Stomach smooth muscle (tissue), 2 donors: ENCODE results near the gene ZNF8.
"Not testable (repeated sequence)": the region's sequence is repeated elsewhere in the genome, so short reads cannot be mapped to it uniquely, and the experiment has no call there.

Source experiments
- H3K27ac ChIP-seq: one replicate; pipeline ENCODE4 v1.7.0; 2013; ENCODE audit warnings: mild to moderate bottlenecking, low read length, inconsistent platforms
- H3K27me3 ChIP-seq, 2 donors: one replicate each; pipeline ENCODE4 v1.7.0; 2013; ENCODE audit warnings: low read length in 2 of 2; ENCODE audit not compliant: insufficient read depth in 2 of 2, control insufficient read depth in 1 of 2
- H3K36me3 ChIP-seq, 2 donors: one replicate each; pipeline ENCODE4 v1.7.0; 2013; ENCODE audit warnings: low read length in 2 of 2; ENCODE audit not compliant: control insufficient read depth in 2 of 2, insufficient read depth in 2 of 2
- H3K4me1 ChIP-seq: one replicate; pipeline ENCODE4 v1.7.0; 2013; ENCODE audit warnings: low read length; ENCODE audit not compliant: control insufficient read depth, insufficient read depth
- H3K4me3 ChIP-seq, 2 donors: one replicate each; pipeline ENCODE4 v1.7.0; 2013; ENCODE audit warnings: low read length in 2 of 2
- H3K9ac ChIP-seq, 2 donors: one replicate each; pipeline ENCODE4 v1.7.0; 2013; ENCODE audit warnings: low read length in 2 of 2, mild to moderate bottlenecking in 1 of 2
- H3K9me3 ChIP-seq, 2 donors: one replicate each; pipeline ENCODE4 v1.7.0; 2013; ENCODE audit warnings: low read length in 2 of 2; ENCODE audit not compliant: control insufficient read depth in 2 of 2
- donor health status: healthy.
- donor health status: Pancreatic carcinoma.

The ZNF8 gene

DNA sequence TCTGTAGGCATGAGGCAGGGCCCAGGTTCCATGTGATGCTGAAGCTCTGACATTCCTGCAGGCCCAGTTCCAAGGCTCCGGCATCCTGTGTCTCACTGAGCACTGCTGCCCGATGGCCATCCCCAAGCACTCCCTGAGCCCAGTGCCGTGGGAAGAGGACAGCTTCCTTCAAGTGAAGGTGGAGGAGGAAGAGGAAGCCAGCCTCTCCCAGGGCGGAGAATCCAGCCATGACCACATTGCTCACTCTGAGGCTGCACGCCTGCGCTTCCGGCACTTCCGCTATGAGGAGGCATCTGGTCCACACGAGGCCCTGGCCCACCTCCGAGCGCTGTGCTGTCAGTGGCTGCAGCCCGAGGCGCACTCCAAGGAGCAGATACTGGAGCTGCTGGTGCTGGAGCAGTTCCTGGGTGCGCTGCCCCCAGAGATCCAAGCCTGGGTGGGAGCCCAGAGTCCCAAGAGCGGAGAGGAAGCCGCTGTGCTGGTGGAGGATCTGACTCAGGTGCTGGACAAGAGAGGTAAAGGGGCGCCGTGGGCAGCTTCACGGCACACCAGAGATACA is 56.0 kb downstream of the ZNF8 start:
- Histone ChIP-seq H3K9me3 (no peaks in the 10 kb centered on the region), H3K4me1 (no peaks in the 10 kb centered on the region), H3K27ac (no peak overlapping the region), H3K4me3 (no peak overlapping the region), H3K36me3 (peaks cover 15 to 38% of the 10 kb centered on the region in 2 donors), H3K9ac (no peak overlapping the region), H3K27me3 (no peaks in the 10 kb centered on the region)

DNA sequence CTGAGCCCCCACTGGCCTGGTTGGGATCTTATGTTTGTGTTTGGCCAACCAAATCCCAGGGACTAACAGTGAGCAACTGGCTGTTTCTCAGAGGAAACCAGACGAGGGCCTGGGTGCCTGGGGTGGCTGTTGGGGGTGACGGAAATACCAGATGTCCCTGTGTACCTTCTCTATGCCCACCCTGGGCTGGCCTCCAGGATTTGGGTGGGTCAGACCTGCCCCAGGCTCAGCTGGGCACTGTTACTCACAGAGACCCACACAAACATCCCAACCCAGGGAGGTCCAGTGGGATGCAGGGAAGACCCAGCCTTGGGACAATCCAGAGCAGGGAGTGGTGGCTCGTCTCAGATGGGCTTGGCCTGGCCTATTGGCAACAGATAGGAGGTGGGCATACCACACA is 56.9 kb downstream of the ZNF8 start:
- Histone ChIP-seq H3K9me3 (no peaks in the 10 kb centered on the region), H3K4me1 (no peaks in the 10 kb centered on the region), H3K36me3 (peaks cover 15 to 41% of the 10 kb centered on the region in 2 donors)

DNA sequence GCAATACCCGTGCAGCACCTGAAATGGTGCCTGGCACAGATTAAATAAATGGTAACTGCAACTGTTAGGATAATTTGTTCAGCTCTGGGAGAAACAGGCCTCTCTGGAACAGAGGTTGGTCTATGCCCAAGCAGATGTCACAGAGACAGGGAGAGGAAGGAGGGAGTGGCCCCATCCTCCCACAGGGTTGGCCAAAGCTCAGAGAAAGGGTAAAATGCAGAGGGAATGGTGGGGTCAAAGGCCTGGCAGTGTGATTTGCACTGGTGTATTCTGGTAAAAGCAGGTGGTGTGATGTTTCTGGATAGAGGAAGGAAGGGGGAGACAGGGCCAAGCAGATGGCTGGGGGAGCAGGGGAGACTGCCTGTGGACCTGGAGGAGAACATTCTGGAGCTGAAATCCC is 57.5 kb downstream of the ZNF8 start:
- H3K9me3 ChIP-seq, result no peaks in the 10 kb centered on the region
- H3K36me3 ChIP-seq, result peaks cover 15 to 44% of the 10 kb centered on the region in 2 donors
- no peaks in the 10 kb centered on the region for H3K27me3 ChIP-seq
- H3K27ac ChIP-seq, result no peak overlapping the region
- no peaks in the 10 kb centered on the region for H3K4me1 ChIP-seq
- no peak overlapping the region for H3K9ac ChIP-seq
- H3K4me3 ChIP-seq, result no peak overlapping the region

More for the DNA sequence above, 56.9 kb downstream of the ZNF8 start:
- Histone ChIP-seq H3K27ac (no peak overlapping the region), H3K27me3 (no peaks in the 10 kb centered on the region), H3K4me3 (no peak overlapping the region), H3K9ac (no peak overlapping the region)

DNA sequence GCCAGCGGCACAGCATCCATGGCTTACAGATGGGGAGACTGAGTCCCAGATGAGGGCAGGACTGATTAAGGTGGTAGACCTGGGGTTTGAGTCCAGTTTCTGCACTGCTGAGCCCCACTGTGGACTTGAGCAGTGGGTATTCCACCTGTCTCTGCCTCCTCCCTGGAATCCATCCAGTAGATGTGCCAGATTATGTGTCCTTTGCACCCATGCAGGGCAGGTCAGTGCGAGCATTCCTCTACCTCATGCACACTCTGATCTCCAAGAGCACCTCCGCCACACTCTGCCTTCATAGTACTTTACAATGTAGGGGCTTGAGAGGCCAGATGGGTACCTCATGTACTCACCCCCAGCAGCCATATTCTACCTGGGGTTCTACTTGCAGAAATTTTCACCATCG is 58.1 kb downstream of the ZNF8 start:
- Histone ChIP-seq H3K27me3 (no peaks in the 10 kb centered on the region), H3K9me3 (no peaks in the 10 kb centered on the region), H3K4me3 (no peak overlapping the region), H3K4me1 (no peaks in the 10 kb centered on the region), H3K9ac (no peak overlapping the region), H3K27ac (no peak overlapping the region), H3K36me3 (peaks cover 15 to 44% of the 10 kb centered on the region in 2 donors)

DNA sequence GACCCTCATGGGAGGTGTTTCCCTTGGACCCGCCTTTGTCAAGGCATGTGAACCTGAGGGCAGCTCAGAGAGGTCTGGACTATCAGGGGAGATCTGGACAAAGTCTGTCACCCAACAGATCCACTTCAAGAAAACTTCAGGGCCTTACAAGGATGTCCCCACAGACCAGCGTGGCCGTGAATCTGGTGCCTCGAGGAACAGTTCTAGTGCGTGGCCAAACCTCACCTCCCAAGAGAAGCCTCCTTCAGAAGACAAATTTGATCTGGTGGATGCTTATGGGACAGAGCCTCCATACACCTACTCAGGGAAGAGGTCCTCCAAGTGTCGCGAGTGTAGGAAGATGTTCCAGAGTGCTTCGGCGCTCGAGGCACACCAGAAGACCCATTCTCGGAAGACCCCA is 59.6 kb downstream of the ZNF8 start:
- peaks cover 15 to 44% of the 10 kb centered on the region in 2 donors for H3K36me3 ChIP-seq
- H3K27ac ChIP-seq, result no peak overlapping the region
- H3K4me3 ChIP-seq, result no peak overlapping the region
- H3K4me1 ChIP-seq, result no peaks in the 10 kb centered on the region
- H3K27me3 ChIP-seq, result no peaks in the 10 kb centered on the region
- H3K9me3 ChIP-seq, result no peaks in the 10 kb centered on the region
- H3K9ac ChIP-seq, result no peak overlapping the region

DNA sequence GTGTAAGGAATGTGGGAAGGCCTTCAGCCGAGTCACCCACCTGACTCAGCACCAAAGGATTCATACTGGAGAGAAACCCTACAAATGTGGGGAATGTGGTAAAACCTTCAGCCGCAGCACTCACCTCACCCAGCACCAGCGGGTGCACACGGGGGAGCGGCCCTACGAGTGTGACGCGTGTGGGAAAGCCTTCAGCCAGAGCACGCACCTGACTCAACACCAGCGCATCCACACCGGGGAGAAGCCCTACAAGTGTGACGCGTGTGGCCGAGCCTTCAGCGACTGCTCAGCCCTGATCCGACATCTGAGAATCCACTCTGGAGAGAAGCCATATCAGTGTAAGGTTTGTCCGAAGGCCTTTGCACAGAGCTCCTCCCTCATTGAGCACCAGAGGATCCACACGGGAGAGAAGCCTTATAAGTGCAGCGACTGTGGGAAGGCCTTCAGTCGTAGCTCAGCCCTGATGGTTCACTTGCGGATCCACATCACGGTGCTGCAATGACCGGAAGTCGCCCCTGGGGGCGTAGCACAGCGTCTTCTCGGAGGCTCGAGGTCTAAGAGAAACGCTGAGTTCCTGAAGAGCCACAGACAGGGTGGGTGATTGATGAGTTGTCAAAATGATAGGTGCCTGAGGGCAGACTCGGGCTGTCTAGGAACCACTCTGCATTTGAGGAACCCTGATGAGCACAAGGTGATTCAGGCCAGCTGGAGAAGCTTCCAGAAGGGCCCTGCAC is 60.2 kb downstream of the ZNF8 start:
- no peak overlapping the region for H3K9ac ChIP-seq
- no peaks in the 10 kb centered on the region for H3K27me3 ChIP-seq
- H3K36me3 ChIP-seq, result peaks cover 15 to 44% of the 10 kb centered on the region in 2 donors
- H3K4me1 ChIP-seq, result no peaks in the 10 kb centered on the region
- H3K27ac ChIP-seq, result no peak overlapping the region
- no peaks in the 10 kb centered on the region for H3K9me3 ChIP-seq
- no peak overlapping the region for H3K4me3 ChIP-seq

DNA sequence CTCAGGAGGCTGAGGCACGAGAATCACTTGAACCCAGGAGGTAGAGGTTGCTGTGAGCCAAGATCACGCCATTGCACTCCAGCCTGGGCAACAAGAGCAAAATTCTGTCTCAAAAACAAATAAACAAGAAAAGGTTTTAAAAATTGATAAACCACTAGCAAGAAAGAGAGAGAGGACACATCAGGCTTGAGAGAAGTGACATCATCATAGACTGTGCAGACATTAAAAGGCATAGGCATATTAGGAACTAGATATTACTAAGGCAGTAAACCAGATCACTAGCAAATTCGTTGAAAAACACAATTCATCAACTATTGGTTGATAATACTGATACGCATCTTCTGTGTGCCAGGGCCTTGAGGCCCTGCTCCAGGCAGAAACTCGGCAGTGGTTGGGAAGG is 66.8 kb downstream of the ZNF8 start:
- peaks cover 0 to 2% of the 10 kb centered on the region in 2 donors for H3K36me3 ChIP-seq
- no peak overlapping the region for H3K9ac ChIP-seq
- no peaks in the 10 kb centered on the region for H3K9me3 ChIP-seq
- H3K27ac ChIP-seq, result no peak overlapping the region
- no peak overlapping the region for H3K4me3 ChIP-seq
- peaks cover 14 to 26% of the 10 kb centered on the region in 2 donors for H3K27me3 ChIP-seq
- H3K4me1 ChIP-seq, result peaks cover 8% of the 10 kb centered on the region

DNA sequence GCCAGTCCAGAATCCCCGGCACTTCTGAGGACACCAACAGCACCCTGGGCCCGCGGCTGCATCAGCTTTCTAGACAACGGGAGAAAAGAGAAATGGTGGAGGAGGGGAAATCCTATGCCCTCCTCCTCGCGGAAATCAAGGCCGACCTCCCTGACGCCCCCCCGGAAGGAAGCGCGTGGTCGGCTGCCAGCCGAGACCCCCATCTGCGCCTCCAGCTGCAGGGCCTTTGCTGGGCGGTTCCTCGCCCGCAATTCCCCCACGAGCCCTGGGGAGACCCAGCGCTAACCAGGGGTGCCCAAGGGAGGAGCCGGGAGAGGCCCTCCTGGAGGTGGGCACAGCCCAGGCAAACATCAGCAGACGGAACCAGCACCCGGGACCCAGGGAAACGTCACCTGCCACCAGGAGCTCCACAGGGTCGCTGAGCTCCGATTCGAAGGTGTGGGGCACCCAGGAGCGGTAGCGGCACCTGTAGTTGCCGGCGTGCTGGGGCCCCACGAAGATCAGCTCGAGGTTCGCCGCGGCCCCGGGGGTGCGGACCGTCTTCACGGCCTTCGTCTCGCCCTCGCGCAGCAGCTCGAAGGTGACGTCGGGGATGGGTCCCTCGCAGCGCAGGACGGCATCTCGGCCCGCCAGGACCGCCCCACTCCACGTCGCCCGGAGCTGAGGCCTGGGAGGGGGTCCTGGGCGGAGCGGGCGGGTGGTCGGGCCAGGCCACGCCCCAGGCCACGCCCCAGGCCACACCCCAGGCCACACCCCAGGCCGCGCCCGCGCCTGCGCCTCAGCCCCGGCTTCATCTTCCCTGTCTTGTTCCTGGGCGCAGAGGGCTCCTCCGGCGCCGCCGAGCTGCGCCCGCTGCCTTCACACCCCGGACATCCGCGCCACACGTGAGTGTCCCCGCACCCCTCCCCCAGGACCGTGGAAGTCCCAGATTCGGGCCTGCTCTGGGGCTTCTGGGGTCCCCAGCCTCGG is 68.5 kb downstream of the ZNF8 start:
- H3K4me3 ChIP-seq, result peak overlapping the region in 1 of 2 donors; percentile 64
- peaks cover 27 to 41% of the 10 kb centered on the region in 2 donors for H3K27me3 ChIP-seq

DNA sequence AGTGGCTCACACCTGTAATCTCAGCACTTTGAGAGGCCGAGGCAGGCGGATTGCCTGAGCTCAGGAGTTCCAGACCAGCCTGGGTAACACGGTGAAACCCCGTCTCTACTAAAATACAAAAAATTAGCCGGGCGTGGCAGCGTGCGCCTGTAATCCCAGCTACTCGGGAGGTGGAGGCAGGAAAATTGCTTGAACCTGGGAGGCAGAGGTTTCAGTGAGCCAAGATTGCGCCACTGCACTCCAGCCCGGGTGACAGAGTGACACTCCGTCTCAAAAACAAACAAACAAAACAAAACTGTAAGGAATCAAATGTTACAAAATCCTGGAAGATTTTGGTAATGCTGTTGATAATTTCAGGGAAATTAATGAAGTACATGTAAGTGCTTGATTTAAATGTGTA is 69.3 kb downstream of the ZNF8 start:
- H3K36me3 ChIP-seq, H3K27ac ChIP-seq, H3K4me1 ChIP-seq, H3K9me3 ChIP-seq: not testable (repeated sequence)
- Histone ChIP-seq H3K4me3 (peak overlapping the region in 1 of 2 donors; percentile 49), H3K9ac (peak overlapping the region in 1 of 2 donors; percentile 20), H3K27me3 (peaks cover 34 to 49% of the 10 kb centered on the region in 2 donors)

More for the DNA sequence above, 68.5 kb downstream of the ZNF8 start:
- peaks cover 8% of the 10 kb centered on the region for H3K4me1 ChIP-seq
- H3K9me3 ChIP-seq, result no peaks in the 10 kb centered on the region
- H3K9ac ChIP-seq, result no peak overlapping the region
- H3K36me3 ChIP-seq, result no peaks in the 10 kb centered on the region
- H3K27ac ChIP-seq, result no peak overlapping the region

DNA sequence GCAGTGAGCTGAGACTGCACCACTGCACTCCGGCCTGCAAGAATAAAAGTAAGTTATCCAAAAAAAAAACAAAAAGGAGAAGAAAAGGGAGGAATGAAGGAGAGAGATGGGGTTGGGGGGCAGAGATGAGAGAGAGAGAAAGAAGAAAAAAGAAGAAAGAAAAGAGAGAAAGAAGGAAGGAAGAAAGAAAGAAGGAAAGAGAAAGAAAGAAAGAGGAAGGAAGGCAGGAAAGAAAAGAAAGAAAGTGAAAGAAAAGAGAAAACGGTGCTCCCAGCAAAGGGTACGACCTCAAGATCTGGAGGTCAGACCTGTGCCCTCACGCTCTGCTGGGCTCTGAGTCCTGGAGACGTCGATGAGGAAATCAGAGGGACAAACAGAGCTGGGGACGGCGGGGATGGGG is 70.8 kb downstream of the ZNF8 start:
- Histone ChIP-seq H3K4me1 (peaks cover 8% of the 10 kb centered on the region), H3K27me3 (peaks cover 45 to 62% of the 10 kb centered on the region in 2 donors), H3K4me3 (no peak overlapping the region)

More for the DNA sequence above, 70.8 kb downstream of the ZNF8 start:
- H3K27ac ChIP-seq, result no peak overlapping the region
- no peaks in the 10 kb centered on the region for H3K9me3 ChIP-seq
- H3K36me3 ChIP-seq, result no peaks in the 10 kb centered on the region
- no peak overlapping the region for H3K9ac ChIP-seq
